Vagina (tissue), 2 donors: ENCODE measurements around the gene MAML3. TPM values are rescaled to one million over a fixed set of nuclear protein-coding genes. Genes with fewer than 3 reads are reported as not detected.

ENCODE experiments used
- DNase-seq, 2 donors: peaks; one replicate each; pipeline ENCODE4 v3.0.0-alpha.2; 2017; ENCODE audit errors: extremely low spot score in 2 of 2
- H3K27ac ChIP-seq: fragments of 200-600 bp; sonication (generic); one replicate; pipeline ENCODE4 v1.5.1; 2019
- H3K27me3 ChIP-seq: fragments of 200-600 bp; sonication (generic); one replicate; pipeline ENCODE4 v1.5.1; 2019
- H3K36me3 ChIP-seq, 2 donors: fragments of 200-600 bp; sonication (generic); one replicate each; pipeline ENCODE4 v1.5.1; 2017 to 2019
- H3K4me1 ChIP-seq: fragments of 200-600 bp; sonication (generic); one replicate; pipeline ENCODE4 v1.5.1; 2019
- H3K4me3 ChIP-seq, 2 donors: fragments of 200-600 bp; sonication (generic); 1 replicate in 1 of 2; 2 replicates in 1 of 2; pipeline ENCODE4 v1.5.1; 2016 to 2019
- H3K9me3 ChIP-seq: fragments of 200-600 bp; sonication (generic); one replicate; pipeline ENCODE4 v1.5.1; 2019
- CTCF ChIP-seq, 3 experiments: fragments of 450-650 bp in 2 of 3; fragments of 200-600 bp in 1 of 3; sonication (generic) in 1 of 3; IDR thresholded peaks; one replicate each; pipeline ENCODE4 v1.5.1; 2017 to 2019; ENCODE audit warnings: antibody characterized with exemption in 3 of 3, mild to moderate bottlenecking in 2 of 3, moderate library complexity in 2 of 3
- POLR2A ChIP-seq, 2 donors: fragments of 450-650 bp; IDR thresholded peaks; one replicate each; pipeline ENCODE4 v1.6.1; 2017; ENCODE audit warnings: antibody characterized with exemption in 2 of 2, mild to moderate bottlenecking in 2 of 2, moderate library complexity in 2 of 2
- POLR2AphosphoS5 ChIP-seq, 2 donors: sonication (generic); formaldehyde crosslinking; IDR thresholded peaks; one replicate each; pipeline ENCODE4 v1.9.0; 2017; ENCODE audit warnings: antibody characterized with exemption in 2 of 2, mild to moderate bottlenecking in 2 of 2, low read depth in 1 of 2; ENCODE audit not compliant: insufficient read depth in 1 of 2
- intact Hi-C: fragments of 100-400 bp; cut with DNase I; formaldehyde crosslinking; loops from one replicate; pipeline ENCODE4 v1.15.1; 2023
- total RNA-seq: library from RNA; depleted of rRNA; stranded (reverse); fragments of >200 nt; gene quantifications from one replicate; pipeline ENCODE4 v1.2.3, GENCODE V29; 2016

Gene MAML3
- total RNA-seq, 1 donor from 2014 or later: 16.2 TPM

DNA sequence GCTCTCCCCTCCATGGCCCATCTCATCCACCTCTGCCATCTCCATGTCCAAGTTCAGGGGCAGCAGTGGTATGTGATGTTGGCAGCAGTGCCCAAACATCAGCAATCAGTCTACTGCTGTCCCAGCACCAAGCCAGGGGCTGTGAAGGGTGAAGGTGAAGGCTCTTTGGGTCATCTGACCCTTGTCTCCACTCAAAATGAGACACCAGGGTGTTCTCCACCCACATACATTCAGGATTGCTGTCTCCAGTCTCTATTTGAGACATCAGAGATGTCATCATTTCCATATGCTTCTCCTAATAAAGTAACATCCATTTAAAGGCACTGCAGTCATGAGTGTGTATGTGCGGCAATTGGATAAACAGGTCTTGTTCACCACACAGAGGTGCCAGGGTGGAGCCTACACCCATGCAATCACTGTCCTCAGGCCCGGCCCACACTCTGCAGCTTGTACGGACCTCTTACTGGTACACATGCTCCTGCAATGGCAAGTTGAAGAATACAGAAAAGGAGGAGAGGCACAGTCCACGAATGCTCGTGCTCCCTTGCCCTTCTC lies 22.2 kb downstream of the MAML3 start:
- Histone ChIP-seq H3K9me3 (no peaks in the 10 kb centered on the region), H3K27ac (no peak overlapping the region), H3K4me1 (peaks cover 26% of the 10 kb centered on the region), H3K4me3 (no peak overlapping the region), H3K36me3 (no peaks in the 10 kb centered on the region), H3K27me3 (no peaks in the 10 kb centered on the region)
- no peak for TF ChIP-seq POLR2A (IDR thresholded peaks at IDR 0.05)
- no peak for TF ChIP-seq POLR2AphosphoS5 (IDR thresholded peaks at IDR 0.05; ENCODE audit: insufficient read depth in 1 of 2, low read depth in 1 of 2)
- TF ChIP-seq CTCF (IDR thresholded peaks at IDR 0.05): no peak
- no peak for DNase-seq
- intact Hi-C loops: no loop called here

GRCh38 chr4:140130677-140131076 lies 23.3 kb downstream of the MAML3 start:
- no peak for DNase-seq
- TF ChIP-seq POLR2AphosphoS5 (IDR thresholded peaks at IDR 0.05; ENCODE audit: insufficient read depth in 1 of 2, low read depth in 1 of 2) (no peak), POLR2A (IDR thresholded peaks at IDR 0.05) (no peak), CTCF (IDR thresholded peaks at IDR 0.05) (no peak)
- Histone ChIP-seq H3K27me3 (no peaks in the 10 kb centered on the region), H3K27ac (no peak overlapping the region), H3K4me1 (peaks cover 19% of the 10 kb centered on the region), H3K4me3 (no peak overlapping the region), H3K36me3 (no peaks in the 10 kb centered on the region), H3K9me3 (no peaks in the 10 kb centered on the region)
- intact Hi-C loops: no loop called here

DNA sequence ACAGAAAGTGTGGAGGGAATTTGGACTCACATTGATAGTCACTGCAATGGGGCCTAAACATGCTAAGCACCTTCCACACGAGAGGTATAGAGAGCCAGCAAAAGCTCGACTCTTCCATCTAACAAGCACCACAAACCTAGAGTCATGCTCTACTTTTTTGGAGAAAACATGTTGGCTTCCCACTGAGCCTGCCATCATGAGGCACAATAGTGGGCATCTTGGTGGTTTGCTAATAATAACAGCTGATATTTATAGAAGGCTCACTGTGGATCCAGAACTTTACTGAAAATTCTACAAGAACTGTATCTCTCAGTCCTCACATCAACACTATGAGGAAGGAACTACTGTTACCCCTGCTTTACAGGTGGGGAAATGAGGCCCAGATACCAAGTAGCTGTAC lies 26.6 kb downstream of the MAML3 start:
- no peak for DNase-seq
- H3K9me3 ChIP-seq: no peaks in the 10 kb centered on the region
- H3K27ac ChIP-seq: no peak overlapping the region
- TF ChIP-seq POLR2A (IDR thresholded peaks at IDR 0.05): no peak
- no peak for TF ChIP-seq POLR2AphosphoS5 (IDR thresholded peaks at IDR 0.05; ENCODE audit: insufficient read depth in 1 of 2, low read depth in 1 of 2)
- no peak for TF ChIP-seq CTCF (IDR thresholded peaks at IDR 0.05)
- no peaks in the 10 kb centered on the region for H3K27me3 ChIP-seq
- intact Hi-C loops: no loop called here
- H3K36me3 ChIP-seq: no peaks in the 10 kb centered on the region
- H3K4me1 ChIP-seq: no peaks in the 10 kb centered on the region
- no peak overlapping the region for H3K4me3 ChIP-seq

DNA sequence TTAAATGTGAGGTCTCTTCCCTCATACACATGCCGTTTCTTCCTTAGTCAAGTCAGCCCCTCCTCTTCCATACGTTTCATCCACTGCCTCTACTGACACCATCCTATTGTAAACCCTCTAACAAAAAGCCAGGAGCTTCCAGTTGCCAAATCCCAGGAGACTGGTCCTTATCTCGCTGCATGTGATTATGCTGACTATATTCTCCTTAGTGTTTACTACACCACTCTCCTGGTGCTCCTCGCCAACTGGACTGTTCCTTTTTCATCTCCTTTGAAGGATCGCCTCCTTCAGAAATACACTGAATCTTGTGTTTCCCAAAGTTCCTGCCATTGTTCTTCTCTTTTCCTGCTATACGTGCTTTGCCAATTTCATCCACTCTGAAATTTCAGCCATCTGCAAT lies 27.7 kb downstream of the MAML3 start:
- no peaks in the 10 kb centered on the region for H3K36me3 ChIP-seq
- H3K27ac ChIP-seq: no peak overlapping the region
- no peaks in the 10 kb centered on the region for H3K27me3 ChIP-seq
- no peaks in the 10 kb centered on the region for H3K4me1 ChIP-seq
- TF ChIP-seq POLR2AphosphoS5 (IDR thresholded peaks at IDR 0.05; ENCODE audit: insufficient read depth in 1 of 2, low read depth in 1 of 2): no peak
- no peak for TF ChIP-seq POLR2A (IDR thresholded peaks at IDR 0.05)
- no peak for TF ChIP-seq CTCF (IDR thresholded peaks at IDR 0.05)
- H3K4me3 ChIP-seq: no peak overlapping the region
- DNase-seq: no peak
- intact Hi-C loops: no loop called here
- no peaks in the 10 kb centered on the region for H3K9me3 ChIP-seq

GRCh38 chr4:140125374-140125773 lies 28.6 kb downstream of the MAML3 start:
- no peaks in the 10 kb centered on the region for H3K27me3 ChIP-seq
- intact Hi-C loops: no loop called here
- no peaks in the 10 kb centered on the region for H3K4me1 ChIP-seq
- H3K9me3 ChIP-seq: no peaks in the 10 kb centered on the region
- DNase-seq: no peak
- H3K4me3 ChIP-seq: no peak overlapping the region
- H3K36me3 ChIP-seq: no peaks in the 10 kb centered on the region
- no peak overlapping the region for H3K27ac ChIP-seq
- TF ChIP-seq POLR2A (IDR thresholded peaks at IDR 0.05) (no peak), CTCF (IDR thresholded peaks at IDR 0.05) (no peak), POLR2AphosphoS5 (IDR thresholded peaks at IDR 0.05; ENCODE audit: insufficient read depth in 1 of 2, low read depth in 1 of 2) (no peak)
